HEK293T (cell line): ENCODE data around the gene ING3.

Source experiments
- ARNT ChIP-seq: fragments of 450-650 bp; IDR thresholded peaks from 2 replicates; pipeline ENCODE4 v1.6.1; 2017; ENCODE audit warnings: mild to moderate bottlenecking
- BHLHE40 ChIP-seq: fragments of 450-650 bp; IDR thresholded peaks from 2 replicates; pipeline ENCODE4 v1.6.1; 2016; ENCODE audit warnings: mild to moderate bottlenecking, moderate library complexity, borderline replicate concordance
- FOXK2 ChIP-seq: fragments of 450-650 bp; IDR thresholded peaks from 2 replicates; pipeline ENCODE4 v1.6.1; 2016; ENCODE audit warnings: mild to moderate bottlenecking
- FOXM1 ChIP-seq: fragments of 450-650 bp; IDR thresholded peaks from 2 replicates; pipeline ENCODE4 v1.6.1; 2017; ENCODE audit warnings: mild to moderate bottlenecking, borderline replicate concordance
- NFRKB ChIP-seq: fragments of 450-650 bp; IDR thresholded peaks from 2 replicates; pipeline ENCODE4 v1.6.1; 2016; ENCODE audit warnings: mild to moderate bottlenecking, moderate library complexity
- SP1 ChIP-seq: fragments of 450-650 bp; IDR thresholded peaks from 2 replicates; pipeline ENCODE4 v1.6.1; 2017
- TARDBP ChIP-seq: fragments of 450-650 bp; IDR thresholded peaks from 2 replicates; pipeline ENCODE4 v1.6.1; 2016
- ZNF384 ChIP-seq: fragments of 450-650 bp; IDR thresholded peaks from 2 replicates; pipeline ENCODE4 v1.6.1; 2016

DNA sequence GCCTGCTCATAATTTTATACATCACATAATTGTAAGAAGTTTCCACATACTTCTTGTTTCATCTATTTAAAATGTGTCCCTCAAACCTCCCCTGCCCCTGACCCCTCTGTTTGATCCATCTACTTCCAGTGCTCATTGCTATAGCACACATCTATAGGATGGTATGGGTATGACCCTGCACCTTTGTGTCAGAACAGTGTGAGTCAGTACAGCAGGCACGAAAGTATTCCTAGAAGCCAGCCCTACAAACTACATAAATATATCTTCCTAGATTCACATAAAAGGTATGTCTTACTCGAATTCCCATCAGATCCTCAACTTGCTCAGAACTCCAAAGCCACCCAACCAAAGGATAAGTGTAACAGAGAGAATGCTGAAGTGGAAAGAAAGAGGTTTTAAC, 25.7 kb upstream of the ING3 start:
- TF ChIP-seq TARDBP, result no peak
- no peak for TF ChIP-seq BHLHE40
- TF ChIP-seq ARNT, result no peak
- TF ChIP-seq ZNF384, result no peak
- no peak for TF ChIP-seq FOXK2
- no peak for TF ChIP-seq FOXM1
- no peak for TF ChIP-seq NFRKB
- TF ChIP-seq SP1, result no peak
